RCC 7860 (cell line): ENCODE data around the gene TNFAIP8L3.

Experiments used
- DNase-seq: peaks from one replicate; pipeline ENCODE4 v3.0.0-alpha.2; 2015; ENCODE audit warnings: low spot score
- FAIRE-seq: peaks from 2 replicates; lab custom pipeline; 2012; peaks lifted over from hg19 to GRCh38; lab: Jason Lieb, UNC

Gene TNFAIP8L3

DNA sequence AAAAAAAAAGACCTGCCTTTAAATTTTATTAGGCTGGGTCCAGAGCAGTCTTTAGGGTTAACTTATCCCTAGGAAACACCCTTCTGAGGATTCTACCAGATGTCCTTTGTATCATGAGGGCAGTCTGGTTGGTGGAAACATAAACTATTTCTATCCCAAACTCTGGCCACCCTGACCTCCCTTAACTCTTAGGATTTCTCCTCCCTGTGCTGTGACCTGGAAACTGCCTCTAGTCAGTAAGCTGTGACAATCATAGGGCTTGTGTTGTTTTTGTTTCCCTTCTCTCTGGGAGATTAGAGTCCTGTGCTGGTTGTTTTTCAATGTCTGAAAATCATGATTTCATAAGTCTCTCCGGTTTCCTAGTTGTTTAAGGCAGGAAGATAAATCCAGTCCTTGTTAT lies 78.1 kb downstream of the TNFAIP8L3 start:
- DNase-seq (no peak), FAIRE-seq (no peak)

DNA sequence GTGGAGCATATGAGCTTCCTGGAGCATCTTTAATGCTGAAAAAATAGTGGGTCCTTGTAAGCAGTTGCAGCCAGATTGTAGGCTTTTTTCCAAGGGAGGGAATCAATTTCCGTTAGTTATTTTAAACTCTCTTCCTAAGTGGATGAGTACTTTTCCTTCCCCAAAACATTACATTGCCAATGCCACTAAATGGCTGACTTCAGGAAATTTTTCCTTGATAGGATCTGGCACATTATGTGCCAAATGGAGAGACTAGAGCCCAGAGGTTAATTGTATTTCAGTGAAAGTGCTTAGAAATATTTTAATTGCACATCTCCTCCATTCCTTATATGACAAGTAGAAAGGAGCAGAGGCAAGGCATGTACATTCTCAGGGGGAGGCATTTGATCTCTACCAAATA lies 83.5 kb downstream of the TNFAIP8L3 start:
- FAIRE-seq (no peak), DNase-seq (no peak)

DNA sequence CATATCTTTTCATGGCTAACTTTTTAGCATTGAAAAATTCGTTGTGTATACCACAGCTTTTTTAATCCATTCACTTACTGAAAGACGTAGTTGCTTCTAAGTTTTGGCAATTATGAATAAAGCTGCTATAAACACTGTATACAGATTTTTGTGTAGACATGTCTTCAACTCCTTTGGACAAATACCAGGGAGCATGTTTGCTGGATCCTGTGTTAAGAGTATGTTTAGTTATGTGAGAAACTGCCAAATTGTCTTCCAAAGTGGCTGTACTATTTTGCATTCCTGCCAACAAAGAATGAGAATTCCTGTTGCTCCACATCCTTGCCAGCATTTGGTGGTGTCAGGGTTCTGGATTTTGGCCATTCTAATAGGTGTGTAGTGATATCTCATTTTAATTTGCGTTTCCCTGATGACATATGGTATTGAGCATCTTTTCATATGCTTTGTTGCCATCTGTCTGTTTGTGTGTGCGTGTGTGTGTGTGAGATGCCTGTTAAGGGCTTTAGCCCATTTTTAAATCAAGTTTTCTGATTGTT lies 87.5 kb downstream of the TNFAIP8L3 start:
- no peak for DNase-seq
- FAIRE-seq: no peak
